HG03066 (cell line): ENCODE data around the gene SNED1.
"Not testable (repeated sequence)": the region's sequence is repeated elsewhere in the genome, so short reads cannot be mapped to it uniquely, and the experiment has no call there.

Experiments used
- ATAC-seq: cut with Tn5 transposase; IDR thresholded peaks from one replicate; pipeline ENCODE4 v1.9.1; 2021; ENCODE audit warnings: low read depth; ENCODE audit not compliant: unreplicated experiment

Gene SNED1

DNA sequence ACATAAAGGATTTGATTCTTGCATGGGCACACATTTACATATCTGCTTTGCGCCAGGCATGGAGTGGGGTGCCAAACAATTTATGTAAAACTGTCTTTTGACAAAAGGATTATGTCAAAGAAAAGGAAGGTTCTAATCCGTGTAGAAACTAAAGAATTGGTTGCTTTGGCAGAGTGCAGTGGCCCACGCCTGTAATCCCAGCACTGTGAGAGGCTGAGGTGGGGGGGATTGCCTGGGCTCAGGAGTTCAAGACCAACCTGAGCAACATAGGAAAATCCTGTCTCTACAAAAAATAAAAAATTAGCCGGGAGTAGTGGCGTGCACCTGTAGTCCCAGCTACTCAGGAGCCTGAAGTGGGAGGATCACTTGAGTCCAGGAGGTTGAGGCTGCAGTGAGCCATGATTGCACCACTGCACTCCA, 104.8 kb downstream of the SNED1 start:
- no peak for ATAC-seq

DNA sequence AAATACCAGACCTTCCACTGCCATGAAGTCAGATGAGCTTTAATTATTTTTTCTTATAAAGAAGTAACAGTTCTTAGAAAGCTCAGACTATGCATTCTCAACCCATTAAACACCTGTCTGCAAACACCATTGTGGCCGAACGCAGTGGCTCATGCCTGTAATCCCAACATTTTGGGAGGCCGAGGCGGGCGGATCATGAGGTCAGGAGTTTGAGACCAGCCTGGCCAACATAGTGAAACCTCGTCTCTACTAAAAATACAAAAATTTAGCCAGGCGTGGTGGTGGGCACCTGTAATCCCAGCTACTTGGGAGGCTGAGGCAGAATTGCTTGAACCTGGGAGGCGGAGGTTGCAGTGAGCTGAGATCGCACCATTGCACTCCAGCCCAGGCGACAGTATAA, 106.2 kb downstream of the SNED1 start:
- ATAC-seq: not testable (repeated sequence)

GRCh38 chr2:241105641-241106040, 107.2 kb downstream of the SNED1 start:
- no peak for ATAC-seq

- no peak for ATAC-seq
Observed at GRCh38 chr2:241107031-241107783, 108.8 kb downstream of the SNED1 start.

GRCh38 chr2:241108271-241109209, 110.1 kb downstream of the SNED1 start:
- ATAC-seq: no peak

- no peak for ATAC-seq
Observed at GRCh38 chr2:241109210-241110088, 111.0 kb downstream of the SNED1 start.

- no peak for ATAC-seq
Observed at GRCh38 chr2:241110089-241110606, 111.7 kb downstream of the SNED1 start.

DNA sequence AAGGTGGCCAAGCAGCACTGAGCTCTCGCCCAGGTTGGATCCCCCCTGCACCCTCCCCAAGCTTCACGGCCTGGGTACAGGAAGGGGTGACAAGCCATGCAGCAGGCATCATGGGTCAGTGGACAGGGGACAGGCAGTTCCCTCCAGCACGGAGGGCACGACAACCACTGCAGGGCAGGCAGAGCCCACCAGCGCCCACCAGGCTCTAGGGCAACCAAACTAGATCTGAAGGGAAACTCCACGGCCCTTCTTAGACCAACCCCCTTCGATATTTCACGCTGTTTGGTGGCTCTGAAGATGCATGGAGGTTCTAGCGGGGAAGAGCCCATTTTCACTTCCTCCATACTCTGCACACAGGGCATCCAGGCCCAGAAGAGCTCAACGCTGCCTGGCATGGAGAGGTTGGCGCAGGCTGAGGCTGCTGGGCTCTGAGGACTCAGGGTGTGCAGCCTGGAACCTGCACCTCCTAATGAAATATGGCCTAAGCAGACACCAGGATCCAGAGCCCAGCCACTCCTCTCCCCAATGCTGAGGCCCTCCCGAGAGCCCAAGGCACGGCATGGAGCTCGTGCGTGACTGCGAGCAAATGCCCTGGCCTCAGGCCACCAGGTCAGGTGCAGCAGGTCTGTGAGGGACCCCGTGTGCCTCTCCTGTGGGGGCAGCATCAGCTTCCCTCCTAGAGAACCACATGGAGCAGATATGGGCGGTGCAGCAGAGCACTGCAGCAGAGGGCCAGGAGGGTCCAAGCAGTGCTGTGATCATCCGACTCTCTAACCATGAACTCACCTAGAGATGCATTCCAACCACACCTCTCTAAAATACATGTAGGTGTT, 112.4 kb downstream of the SNED1 start:
- ATAC-seq: peak; percentile 45

DNA sequence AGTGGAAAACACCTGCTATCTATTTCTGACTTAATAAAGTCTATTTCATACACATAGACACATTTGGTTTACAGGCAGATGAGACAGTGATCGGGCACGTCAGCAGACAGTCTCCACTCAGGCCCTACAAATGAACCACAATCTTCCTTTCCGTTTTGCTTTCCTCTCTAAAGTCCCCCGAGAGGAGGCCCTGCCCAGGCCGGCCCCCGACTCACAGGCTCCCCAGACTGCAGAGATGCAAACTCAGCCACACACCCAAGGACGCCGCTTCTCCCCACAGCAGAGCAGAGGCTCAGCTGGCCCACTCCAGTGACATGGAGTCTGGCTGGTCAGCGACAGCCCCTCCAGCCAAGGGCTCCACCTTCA, 113.0 kb downstream of the SNED1 start:
- peak; percentile 41 for ATAC-seq

DNA sequence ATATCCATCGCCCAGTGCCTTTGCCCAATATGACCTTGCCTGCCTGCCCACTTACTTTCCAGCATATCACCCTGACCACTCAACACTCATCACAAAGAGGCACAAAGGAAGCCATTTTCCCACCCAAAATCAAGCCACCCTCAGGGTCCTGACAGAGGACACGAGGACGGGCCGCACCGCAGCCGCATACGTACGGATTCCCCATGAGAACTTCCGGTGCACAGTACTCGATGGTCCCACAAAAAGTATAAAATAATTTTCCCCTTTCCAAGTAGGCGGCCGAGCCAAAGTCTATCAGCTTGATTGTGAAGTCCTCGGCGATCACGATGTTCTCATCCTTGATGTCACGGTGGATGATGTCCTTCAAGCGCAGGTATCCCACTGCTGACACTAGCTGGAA, 113.6 kb downstream of the SNED1 start:
- ATAC-seq: no peak

GRCh38 chr2:241112592-241112991, 114.2 kb downstream of the SNED1 start:
- ATAC-seq: no peak

DNA sequence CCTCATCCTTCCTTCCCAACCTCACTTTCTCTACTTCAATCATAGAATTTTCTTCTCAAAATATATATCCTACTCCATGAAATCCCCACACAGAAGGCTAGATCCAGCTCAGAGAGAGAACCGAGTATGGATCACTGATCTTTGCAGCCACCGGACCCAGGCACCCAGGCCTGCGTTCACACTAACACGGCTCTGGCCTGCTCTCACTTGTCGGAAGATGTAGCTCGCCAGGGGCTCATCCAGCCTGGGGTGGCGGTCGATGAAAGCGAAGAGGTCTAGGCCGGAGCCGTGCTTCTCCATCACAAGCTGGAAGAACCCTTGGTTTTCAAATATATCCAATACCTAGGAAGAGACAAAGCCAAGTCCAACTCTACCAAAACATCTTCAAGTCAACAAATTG, 116.4 kb downstream of the SNED1 start:
- no peak for ATAC-seq

GRCh38 chr2:241115361-241115760, 116.9 kb downstream of the SNED1 start:
- no peak for ATAC-seq

DNA sequence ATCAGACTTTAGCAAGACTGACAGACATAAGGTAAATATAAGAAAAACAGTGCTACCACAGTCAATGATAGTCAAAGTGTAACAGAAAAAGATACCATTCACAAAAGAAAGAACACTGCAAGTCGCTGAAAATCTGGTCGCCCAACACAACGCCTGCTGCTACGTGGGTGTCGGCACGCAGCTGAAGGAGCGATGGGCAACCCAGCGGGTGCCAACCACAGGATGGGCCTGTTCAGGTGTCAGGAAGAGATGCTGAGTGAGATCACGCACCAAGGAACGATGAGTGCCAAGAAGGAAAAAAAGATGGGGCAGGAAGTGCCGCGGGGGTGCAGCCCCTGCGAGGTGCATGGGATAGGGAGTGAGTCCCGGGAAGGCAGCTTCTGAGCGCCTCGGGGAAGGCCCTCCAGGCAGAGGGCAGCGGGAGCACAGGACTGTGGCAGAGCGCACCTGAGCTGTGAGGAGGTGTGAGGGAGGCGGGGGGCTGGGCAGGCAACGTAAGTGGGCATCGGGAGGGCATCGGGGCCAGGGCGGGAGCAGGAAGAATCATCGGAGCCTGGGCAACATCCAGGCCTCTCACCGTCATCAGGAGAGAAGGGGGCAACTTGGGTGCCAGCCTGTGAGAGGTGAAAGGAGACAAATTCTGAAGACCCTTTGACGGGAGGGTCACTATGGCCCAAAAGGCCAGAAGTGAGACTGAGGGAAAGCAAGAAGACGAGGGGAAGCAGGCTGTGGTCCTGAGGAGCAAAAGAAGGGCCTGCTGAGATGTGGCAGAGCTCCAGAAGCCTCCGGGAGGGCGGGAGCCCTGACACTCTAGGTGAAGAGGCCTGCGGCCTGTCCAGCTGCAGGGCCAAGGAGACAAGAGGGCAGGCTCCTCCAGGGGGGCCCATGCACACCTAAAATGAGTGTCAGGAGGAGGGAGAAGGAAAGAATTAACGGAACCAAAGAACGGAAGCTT, 118.5 kb downstream of the SNED1 start:
- no peak for ATAC-seq

DNA sequence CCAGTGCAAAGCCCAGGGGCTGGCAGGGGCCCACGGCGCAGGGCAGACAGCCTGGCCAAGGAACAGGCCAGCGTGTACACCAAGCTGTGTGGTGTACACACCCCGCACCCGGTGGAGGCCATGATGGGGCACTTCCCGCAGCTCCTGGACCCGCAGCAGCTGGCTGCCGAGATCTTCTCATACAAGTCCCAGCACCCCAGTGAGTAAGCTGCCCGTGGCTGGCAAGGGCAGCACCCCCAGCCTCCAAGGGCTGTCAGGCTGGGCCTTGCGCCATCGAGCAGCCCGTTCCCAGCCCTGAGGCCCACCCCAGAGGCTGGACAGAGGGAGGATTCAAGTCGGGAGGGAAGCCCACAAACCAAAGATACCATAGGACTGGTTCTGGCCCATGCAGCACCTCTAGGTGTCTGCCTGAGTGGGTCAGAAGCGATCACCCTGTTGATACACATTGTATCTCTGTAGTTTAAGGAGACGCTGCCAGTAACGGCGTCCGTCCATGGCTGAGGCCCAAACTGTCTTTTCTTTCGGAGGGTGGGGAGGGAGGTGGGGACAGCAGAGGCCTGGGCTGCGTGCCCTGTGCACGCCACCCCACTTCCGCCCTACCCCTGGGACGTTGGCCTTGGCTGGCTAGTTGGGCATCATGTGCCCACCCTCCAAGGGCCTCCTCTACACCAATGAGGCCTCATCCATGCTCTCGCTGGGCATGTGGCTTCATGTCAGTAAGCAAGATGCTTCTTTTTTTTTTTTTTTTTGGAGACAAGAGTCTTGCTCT, 120.5 kb downstream of the SNED1 start:
- ATAC-seq: no peak

DNA sequence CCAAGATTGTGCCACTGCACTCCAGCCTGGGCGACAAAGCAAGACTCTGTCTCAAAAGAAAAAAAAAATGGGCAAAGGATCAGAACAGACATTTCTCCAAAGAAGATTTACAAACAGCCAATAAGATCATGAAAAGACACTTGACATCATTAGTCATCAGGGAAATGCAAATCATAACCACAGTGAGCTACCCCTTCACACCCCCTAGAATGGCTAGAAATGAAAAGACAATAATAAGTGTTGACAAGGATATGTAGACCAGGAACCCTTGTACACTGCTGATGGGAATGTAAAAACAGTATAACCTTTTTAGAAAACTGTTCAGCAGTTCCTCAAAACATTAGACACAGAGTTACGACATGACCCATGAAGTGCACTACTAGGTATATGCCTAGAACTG, 122.0 kb downstream of the SNED1 start:
- no peak for ATAC-seq

DNA sequence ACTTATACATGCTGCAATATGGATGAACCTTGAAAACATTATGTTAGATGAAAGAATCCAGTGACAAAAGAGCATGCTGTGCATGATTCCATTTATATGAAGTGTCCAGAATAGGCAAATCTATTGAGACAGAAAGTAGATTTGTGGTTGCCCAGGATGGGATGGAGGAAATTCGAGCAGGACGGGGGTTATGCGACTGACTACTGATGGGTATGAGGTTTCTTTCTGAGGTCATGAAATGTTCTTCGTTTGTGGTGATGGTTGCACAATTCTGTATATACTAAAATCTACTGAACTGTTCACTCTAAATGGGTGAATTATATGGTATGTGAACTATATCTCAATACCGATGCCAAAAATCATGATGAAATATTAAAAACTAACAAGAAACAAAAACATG, 122.6 kb downstream of the SNED1 start:
- no peak for ATAC-seq
